IPS-NIHi11 (cell line): ENCODE data around the gene TMEM120B.
"Not testable (repeated sequence)": the region's sequence is repeated elsewhere in the genome, so short reads cannot be mapped to it uniquely, and the experiment has no call there.

Experiments
- DNase-seq: peaks from one replicate; pipeline ENCODE4 v3.0.0; 2012; ENCODE audit warnings: mixed read lengths, low spot score

Gene TMEM120B

GRCh38 chr12:121775501-121775900, 62.9 kb downstream of the TMEM120B start:
- DNase-seq, result no peak

GRCh38 chr12:121776190-121777098, 63.9 kb downstream of the TMEM120B start:
- peak; percentile 92 for DNase-seq

DNA sequence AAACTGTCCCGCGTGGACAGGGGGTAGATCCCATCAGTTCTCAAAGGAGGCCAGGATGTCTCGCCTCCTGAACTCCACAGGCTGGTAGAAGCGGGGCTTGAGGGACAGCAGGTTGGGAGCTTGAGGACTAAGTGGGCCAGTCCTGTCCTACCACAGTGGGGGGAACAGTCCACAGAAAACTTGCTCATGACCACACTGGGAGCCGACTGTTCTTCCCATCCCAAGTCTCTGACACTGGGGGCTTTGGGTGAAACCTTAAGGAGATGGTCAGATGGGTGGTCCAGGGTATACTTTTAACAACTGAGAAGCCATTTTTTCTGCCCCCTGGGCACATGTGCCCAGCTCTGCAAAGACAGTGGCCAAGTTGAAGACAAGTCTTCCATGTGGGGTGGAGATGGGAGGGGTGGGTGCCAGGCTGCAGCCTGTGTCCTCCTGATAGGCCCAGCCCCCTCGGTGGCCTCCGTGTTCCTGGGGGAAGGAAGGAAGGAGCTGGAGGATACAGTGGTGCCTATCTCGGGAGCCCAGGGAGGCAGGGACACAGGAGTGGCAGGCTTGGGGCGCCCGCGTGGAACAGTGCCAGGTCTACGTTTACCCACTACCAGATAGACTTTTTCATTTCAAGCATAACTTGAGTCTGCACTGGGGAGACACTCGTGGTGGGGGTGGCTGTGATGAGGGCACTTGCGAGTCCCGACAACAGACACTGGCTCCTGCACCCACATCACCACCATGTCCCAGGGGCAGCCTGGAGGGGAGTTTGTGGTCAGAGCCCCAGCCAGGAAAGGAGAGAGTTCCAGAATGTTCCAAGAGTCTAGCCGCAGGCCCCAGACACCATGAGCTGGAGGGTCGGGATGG, 66.2 kb downstream of the TMEM120B start:
- no peak for DNase-seq

DNA sequence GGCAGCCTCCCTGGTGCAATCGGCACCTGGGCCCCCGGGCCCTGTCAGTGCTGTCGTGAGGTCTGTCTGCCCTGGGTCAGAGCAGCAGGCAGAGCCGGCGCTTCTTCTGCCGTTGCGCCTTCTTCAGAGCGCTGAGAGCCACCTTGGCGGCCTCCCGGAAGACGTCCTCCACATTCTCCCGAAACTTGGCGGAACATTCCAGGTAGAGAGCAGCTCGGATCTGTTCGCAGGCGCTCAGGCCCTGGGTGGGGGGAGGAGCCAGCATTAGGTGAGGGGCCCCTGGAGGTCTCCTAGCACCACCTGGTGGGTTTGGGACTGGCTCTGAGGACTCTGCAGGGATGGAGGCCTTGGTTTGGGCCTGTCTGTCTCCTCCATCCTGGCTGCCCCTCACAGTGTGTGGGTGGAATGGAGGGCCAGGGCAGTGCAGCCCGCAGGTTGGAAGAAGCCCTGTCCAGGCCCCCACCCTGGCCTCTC, 66.9 kb downstream of the TMEM120B start:
- DNase-seq, result no peak

DNA sequence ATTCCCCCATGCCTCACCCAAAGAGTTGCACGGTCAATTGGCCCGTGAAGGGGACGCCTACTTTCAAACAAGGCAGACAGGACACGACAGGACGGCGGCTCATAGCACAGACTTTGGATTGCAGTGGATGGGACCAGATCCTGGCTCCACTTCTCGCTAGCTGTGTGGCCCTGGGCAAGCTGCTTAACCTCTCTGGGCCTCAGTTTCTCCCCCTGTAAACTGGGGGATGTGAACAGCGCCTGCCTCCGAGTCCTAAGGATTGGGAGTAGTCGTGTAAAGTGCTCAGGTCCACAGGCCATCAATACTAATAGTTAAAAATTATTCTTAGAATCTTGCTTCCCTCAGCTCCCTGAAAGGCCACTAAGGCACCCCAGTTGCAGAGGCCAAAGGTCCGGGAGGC, 67.9 kb downstream of the TMEM120B start:
- no peak for DNase-seq

DNA sequence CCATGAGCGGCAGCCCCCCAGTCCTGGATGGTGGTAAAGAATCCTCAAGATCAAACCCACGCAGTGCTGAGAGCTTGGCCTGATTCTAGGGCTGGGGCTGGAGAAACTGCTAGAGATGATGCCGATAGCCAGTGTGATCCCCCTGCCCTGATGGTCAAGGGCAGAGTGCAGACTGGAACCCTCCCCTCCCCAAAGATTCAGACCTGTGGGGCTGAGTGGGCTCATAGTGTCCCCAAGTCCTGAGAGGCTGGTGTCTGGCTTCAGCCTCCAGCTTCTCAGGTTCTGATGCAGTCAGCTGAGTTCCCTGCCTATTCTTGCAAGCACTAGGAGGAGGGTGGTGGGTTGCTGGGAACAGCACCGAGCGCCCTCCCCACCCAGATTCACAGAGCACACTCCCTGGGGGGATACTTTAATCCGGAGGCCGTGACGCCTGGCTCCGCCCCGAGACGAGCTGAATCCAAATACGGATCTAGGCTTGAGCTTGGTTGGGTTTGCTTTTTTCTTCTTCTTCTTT, 69.0 kb downstream of the TMEM120B start:
- DNase-seq, result no peak

GRCh38 chr12:121781998-121782979, 69.7 kb downstream of the TMEM120B start:
- DNase-seq, result no peak

DNA sequence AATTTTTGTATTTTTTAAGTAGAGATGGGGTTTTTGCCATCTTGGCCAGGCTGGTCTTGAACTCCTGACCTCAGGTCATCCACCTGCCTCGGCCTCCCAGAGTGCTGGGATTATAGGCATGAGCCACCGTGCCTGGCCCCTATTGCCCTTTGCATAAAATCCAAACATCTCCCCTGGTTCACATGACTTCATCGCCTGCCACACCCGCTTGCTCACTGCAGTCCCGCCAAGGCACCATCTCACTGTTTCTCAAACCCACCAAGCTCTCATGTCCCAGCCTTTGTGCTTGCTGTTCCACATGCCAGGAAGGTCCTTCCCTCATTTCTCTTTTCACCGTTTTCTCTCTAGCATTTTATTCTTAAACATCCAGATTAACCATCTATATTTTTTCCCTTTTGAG, 71.2 kb downstream of the TMEM120B start:
- no peak for DNase-seq

DNA sequence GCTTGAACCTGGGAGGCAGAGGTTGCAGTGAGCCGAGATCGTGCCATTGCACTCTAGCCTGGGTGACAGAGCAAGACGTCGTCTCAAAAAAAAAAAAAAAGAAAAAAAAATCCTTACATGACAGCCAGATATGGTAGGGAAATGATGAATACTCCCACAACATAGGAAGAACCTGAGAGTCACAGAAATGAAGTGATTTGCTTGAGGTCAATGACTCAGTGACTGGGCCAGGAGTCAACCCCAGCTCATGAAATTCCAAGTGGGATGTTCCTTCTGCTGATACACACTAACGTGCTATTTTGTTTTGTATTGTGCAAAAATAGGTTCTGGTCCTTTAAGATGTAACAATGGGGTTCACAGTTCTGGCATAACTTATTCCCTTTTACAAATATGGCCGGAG, 71.9 kb downstream of the TMEM120B start:
- DNase-seq, result no peak

DNA sequence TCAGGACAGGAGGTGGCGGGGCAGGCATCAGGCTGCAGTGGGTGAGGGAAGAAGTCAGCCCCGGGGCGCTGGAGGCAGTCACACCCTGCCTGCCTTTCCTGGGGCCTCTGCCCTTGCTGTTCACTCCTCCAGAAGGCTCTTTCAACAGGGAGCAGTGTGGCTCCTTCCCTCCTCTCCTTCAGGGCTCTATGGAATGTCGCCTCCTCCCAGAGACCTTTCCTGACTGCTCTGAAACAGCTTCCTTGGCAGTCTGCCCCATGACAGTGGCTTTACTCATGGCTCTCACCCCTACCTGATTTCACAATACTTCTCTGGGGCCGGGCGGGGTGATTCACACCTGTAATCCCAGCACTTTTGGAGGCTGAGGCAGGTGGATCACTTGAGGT, 73.9 kb downstream of the TMEM120B start:
- no peak for DNase-seq

GRCh38 chr12:121787063-121788025, 74.8 kb downstream of the TMEM120B start:
- no peak for DNase-seq

GRCh38 chr12:121788176-121788818, 75.7 kb downstream of the TMEM120B start:
- no peak for DNase-seq

- no peak for DNase-seq
Observed at GRCh38 chr12:121789233-121789781, 76.8 kb downstream of the TMEM120B start.

GRCh38 chr12:121789800-121790728, 77.5 kb downstream of the TMEM120B start:
- DNase-seq, result no peak

- not testable (repeated sequence) for DNase-seq
Observed at GRCh38 chr12:121790785-121791184, 78.2 kb downstream of the TMEM120B start.

GRCh38 chr12:121791671-121792551, 79.4 kb downstream of the TMEM120B start:
- no peak for DNase-seq
